Brain pericyte (primary cell): Measurements from ENCODE around the gene ITGA7.
"Not testable (repeated sequence)": the region's sequence is repeated elsewhere in the genome, so short reads cannot be mapped to it uniquely, and the experiment has no call there.

ENCODE experiments used
- DNase-seq: peaks from one replicate; pipeline ENCODE4 v3.0.0-alpha.2; 2012; ENCODE audit warnings: low read depth, low spot score

ITGA7 gene

DNA sequence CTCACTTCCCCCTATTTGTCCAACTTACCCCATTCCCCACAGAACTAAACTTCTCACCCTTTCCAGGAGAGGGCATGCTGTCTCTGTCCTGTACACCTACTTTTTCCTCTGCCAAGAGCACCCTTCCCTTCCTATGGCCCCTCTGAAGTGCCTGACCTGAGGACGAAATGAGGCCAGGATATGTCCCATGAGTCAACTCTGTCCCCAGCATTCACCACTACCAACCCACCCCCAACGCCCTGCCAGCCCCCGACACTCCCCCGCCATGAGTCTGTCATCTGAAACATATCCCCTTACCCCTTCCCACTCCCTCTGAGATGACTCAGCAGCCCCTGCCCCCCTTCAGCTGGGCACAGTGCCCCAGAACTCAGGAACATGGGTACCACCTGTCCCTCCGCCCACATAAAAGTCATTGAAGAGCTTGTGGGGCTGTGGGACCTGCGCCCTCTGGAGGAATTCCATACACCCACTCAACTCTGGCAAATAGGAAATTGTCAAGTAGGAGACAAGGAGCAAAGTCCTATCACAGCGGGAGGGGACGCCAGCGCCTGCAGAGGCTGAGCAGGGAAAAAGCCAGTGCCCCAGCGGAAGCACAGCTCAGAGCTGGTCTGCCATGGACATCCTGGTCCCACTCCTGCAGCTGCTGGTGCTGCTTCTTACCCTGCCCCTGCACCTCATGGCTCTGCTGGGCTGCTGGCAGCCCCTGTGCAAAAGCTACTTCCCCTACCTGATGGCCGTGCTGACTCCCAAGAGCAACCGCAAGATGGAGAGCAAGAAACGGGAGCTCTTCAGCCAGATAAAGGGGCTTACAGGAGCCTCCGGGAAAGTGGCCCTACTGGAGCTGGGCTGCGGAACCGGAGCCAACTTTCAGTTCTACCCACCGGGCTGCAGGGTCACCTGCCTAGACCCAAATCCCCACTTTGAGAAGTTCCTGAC is 26.3 kb downstream of the ITGA7 start:
- DNase-seq = no peak

DNA sequence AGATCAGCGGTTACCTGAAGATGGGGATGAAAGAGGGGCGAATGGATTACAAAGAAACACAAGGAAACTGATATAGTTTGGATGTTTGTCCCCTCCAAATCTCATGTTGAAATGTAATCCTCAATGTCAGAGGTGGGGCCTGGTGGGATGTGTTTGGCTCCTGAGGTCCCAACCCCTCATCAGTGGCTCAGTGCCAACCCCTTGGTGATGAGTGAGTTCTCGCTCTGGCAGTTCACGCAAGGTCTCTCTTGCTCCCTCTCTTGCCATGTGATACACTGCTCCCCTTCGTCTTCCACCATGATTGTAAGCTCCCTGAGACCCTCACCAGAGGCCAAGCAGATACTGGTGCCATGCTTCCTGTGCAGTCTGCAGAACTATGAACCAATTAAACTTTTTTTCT is 28.0 kb downstream of the ITGA7 start:
- DNase-seq = no peak

DNA sequence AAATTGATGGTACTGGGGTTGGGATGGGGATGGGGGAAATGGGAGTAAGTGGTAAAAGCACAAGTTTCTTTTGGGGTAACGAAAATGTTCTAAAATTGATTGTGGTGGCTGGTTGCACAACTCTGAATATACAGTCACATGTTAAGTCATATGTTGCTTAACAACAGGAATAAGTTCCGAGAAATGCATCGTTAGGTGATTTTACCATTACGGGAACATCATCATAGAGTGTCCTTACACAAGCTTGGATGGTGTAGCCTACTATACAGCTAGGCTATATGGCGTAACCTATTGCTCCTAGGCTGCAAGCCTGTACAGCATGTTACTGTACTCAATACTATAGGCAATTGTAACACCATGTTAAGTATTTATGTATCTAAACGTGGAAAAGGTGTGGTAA is 31.0 kb downstream of the ITGA7 start:
- DNase-seq = no peak

DNA sequence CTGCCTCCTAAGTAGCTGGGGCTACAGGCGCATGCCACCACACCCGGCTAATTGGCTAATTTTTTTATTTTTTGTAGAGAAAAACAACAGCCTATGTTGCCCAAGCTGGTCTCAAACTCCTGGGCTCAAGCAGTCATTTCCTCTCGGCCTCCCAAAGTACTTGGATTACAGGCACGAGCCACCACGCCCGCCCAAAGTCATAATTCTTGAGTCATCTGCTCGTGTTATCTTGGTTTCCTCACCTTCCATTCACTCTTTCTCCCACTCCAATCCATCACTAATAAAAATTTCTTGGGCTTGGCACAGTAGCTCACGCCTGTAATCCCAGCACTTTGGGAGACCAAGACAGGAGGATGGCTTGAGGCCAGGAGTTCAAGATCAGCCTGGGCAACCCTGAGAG is 32.0 kb downstream of the ITGA7 start:
- no peak for DNase-seq

DNA sequence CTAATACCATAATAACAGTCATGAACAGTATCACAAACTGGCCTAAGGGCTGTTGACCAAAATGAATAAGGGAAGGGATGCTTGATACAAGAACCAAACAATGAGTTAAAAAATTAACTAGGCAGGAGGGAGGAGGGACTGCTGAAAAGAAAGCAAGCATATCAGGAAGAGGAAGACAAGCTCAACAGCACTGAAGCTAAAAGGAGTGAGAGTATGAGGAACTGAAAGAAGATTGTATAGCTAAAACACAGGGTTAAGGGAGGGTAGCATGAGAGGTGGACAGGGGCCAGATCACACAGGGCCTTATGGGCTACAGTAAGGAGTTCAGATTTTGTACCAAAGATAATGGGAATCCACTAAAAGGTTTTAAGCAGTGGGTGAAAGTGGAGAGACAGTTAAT is 34.1 kb downstream of the ITGA7 start:
- DNase-seq = no peak

DNA sequence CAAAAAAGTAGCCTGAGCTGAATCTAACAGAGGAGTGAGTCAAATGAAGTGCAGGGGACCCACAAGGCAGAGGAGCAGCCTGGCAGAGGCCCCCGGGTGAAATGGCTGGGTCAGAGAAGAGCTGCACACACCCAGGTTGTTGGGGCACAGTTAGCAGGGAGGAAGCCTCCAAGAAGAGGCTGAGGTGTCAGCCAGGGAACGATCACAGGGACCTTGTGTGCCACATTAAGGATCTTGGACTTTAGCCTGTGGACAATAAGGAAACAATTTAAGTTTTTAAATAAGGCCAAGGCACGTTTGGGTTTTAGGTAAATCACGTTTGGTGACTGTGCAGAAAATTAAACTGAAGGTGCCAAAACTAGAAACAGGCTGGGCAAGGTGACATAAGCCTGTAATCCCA is 36.0 kb downstream of the ITGA7 start:
- no peak for DNase-seq

DNA sequence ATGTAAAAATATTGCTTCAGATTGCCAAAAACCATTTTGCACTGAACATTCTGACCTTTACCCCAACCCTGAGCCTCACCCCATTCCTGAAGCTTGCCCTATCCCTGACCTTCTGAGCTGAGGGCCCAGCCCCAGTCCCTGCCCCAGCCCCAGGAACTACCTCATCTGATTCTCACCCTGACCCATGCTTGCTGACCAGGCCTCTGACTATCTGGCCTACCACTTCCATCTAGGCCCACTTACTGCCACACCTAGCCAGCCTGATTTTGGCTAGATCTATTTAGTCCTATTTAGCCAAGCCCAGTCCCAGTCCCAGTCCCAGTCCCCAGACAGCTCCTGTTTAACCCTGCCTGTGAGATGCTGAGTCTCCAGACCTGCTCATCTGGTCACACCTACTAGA is 37.4 kb downstream of the ITGA7 start:
- DNase-seq = no peak

DNA sequence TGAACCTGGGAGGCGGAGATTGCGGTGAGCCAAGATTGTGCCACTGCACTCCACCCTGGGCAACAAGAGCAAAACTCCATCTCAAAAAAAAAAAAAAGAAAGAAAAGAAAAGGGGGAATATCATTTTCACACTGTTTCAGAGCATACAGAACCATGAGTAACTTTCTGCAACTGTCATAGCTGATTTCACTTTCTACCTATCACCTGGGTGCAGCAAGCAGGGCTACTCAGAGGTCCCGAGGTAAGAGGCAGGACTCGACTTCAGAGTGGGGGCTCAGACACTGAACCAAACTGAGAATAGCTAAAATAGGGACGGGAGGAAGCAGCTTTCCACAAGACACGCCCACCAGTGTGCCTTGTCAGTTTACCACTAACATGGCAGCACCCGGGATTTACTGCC is 41.2 kb downstream of the ITGA7 start:
- no peak for DNase-seq

DNA sequence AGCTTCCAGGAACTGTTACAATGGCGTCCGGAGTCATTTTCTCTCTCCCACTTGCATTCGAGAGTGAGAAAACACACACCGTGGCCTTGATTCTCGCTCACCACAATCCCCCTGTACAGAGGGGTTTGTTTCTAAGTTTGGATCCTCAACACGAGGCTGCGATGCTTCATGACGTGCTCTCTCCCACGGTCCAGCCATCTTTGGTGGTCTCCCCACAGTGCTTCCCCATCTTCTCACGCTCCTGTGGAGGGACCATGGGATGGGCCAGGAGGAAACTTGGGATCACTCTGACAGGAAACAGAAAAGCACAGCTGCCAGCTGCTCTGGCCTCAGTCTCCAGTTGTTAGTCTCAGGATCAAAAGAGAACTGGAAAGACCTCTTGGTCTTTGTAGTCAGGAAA is 42.9 kb downstream of the ITGA7 start:
- DNase-seq = no peak

DNA sequence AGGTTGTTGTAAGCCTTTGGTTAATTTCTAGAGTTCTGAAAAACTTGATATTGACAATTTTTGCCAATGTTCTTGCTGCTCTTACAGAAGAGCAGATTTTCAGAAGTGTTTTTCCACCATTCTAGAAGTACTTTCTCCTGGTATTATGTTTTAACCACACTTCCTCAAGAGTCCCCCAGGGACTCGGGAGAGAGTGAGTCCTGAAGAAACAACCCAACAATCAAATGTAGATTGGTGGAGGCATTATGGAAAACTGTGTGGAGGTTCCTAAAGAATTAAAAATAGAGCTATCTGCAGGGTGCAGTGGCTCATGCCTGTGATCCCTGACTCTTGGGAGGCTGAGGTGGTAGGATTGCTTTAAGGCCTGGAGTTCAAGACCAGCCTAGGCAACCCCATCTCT is 44.3 kb downstream of the ITGA7 start:
- DNase-seq = no peak

DNA sequence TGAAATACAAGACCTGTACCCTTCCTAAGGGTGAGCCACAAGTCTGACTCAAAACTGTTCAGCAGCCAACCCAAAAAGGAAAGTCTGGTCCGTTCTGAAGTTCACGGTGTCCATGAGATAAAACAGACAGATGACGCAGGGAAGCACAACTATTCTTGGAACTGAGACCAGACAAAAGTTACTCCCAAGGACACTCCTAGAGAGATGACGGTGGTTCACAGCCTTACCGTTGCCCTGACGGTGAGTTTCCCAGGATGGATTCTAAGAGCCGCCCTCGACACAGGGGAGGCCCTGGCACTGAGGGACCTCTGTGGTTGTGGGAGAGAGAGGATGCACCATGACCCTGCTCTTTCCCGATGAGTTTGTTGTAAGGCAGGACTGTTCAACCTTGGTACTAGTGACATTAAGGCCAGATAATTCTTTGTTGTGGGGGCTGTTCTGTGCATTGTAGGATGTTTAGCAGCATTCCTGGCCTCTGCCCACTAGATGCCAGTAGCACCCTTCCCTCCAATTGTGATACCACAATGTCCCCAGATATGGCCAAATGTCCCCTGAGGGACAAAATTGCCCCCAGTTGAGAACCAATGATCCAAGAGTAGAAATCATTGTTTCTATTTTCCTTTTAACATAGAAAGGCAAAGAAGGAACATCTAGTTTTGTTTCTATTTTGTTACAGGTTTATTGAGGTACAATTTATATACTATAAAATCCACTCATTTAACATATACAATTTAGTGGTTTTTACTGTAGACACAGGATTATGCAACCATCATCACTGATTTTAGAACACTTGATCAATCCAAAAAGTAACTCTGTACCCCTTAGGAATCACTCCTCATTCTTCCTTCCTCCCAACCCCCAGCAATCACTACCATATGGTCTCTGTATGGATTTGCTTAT is 48.0 kb downstream of the ITGA7 start:
- DNase-seq = no peak

DNA sequence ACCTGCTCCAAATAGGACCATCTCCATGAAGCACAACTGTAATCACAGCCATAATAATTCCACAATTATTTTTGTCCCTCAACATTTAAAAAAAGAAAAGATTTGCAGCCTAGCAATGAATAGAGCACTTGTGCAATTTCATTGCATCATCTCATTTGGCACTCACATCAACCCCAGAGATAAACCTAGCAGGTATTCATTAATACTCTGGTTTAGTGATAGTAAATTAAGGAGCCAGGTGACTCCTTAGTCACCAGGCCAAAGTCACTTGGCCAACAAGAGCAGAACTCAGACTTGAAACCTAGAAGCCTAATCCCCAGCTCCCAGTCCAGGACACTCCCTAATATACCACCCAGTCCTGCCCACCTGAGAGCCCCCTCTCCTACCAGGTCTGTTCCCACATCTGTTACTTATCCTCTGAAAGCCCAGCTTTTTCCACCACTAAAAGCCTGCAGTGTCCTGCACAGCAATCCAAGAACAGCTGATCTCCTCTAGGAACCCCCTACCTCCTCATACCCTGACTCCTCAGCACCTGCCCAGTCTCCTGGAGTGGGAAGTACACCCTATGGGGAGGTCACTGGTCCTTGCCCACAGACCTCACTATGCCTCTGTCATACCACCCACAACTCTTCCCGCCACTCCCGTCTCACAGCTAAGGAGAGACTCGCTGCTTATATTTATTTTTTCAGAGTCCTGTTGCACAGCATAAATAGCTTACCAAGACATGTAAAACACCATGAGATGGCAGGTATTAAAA is 48.9 kb downstream of the ITGA7 start:
- no peak for DNase-seq

DNA sequence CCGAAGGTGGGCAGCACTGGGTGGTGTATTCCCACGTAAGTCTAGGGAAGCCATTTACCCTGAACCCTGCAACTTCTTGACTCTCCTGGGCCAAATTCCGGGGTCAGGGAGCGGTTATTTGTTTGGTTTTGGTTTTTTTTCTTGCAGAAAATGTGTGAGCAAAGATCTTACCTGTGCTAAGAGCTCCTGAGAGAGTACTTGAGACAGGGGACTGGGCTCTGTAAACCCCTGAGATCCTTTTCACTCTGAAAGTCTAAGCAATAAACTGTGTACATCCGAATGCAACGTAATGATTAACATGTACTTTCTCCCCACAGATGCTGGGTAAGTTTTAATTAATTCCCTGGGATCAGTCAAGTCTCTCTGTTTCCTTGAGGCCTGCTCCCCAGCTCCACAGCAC is 49.5 kb downstream of the ITGA7 start:
- no peak for DNase-seq

DNA sequence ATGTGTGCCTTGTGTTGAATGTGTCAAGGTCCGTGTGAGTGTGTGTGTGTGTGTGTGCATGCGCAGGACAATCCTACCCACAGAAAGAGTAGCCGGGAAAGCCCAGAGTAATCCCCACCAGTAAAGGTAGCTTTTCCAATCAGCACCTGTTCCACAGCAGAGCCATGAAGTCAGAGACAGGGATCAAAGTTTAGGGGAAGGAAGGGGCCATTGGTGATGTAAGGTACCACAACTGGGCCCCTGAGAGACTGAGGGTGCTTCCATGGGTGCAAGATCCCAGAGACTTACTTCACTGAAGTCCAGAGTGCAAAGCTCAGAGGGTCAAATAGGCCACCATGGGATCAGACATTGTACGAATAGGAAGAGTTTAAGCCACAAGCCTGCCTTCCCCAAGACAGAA is 50.5 kb downstream of the ITGA7 start:
- DNase-seq = no peak

DNA sequence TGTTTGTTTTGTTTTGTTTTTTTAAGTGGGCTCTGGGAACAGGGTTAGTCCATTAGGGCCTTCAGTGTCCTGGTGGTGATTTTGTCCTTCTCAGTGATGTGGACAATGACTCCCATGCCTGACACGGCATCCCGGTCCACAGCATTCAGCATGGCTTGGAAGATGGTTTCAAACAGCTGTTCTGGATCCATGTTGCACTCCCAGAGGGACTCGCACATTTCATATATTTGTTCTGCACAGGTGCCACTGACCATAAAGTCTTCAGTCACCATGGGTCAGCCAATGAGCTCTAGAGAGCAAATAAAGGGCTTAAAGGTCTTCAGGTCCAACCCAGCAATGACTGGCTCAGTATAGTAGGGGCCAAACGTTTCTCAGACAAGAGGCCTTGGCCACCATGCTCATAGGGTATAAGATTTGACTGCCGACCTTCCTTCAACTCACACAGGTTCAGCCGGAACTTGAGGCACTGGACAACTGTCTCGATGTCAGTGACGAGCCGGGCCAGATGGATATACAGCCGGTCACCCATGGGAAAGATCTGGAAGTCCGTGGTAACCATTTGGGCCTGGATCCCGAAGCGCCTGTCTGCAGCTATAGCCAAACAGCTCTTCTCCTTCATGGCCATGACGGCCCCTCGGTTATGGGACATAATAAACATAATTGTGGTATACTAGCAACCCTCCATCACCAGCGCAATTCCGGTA is 53.0 kb downstream of the ITGA7 start:
- no peak for DNase-seq

DNA sequence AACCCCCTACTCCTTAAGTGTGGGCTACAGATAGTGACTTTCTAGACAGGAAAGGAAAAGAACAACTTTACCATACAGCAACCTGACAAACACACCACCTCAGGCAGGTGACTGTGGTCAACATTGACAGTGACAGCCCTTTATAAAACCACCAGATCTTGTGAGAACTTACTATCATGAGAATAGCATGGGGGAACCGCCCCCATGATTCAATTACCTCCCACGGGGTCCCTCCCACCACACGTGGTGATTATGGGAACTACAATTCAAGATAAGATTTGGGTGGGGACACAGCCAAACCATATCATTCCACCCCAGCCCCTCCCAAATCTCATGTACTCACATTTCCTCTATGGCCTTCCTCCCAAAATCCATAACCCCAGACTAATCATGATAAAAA is 54.7 kb downstream of the ITGA7 start:
- no peak for DNase-seq

DNA sequence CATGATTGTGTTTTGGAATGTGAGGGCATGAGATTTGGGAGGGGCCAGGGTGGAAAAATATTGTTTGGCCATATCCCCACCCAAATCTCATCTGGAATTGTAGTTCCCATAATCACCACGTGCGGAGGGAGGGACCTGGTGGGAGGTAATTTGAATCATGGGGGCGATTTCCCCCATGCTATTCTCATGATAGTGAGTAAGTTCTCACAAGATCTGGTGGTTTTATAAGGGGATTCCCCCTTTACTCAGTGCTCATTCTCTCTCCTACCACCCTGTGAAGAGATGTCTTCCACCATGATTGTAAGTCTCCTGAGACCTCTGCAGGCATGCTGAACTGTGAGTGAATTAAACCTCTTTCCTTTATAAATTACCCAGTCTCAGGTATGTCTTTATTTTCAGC is 55.4 kb downstream of the ITGA7 start:
- no peak for DNase-seq

DNA sequence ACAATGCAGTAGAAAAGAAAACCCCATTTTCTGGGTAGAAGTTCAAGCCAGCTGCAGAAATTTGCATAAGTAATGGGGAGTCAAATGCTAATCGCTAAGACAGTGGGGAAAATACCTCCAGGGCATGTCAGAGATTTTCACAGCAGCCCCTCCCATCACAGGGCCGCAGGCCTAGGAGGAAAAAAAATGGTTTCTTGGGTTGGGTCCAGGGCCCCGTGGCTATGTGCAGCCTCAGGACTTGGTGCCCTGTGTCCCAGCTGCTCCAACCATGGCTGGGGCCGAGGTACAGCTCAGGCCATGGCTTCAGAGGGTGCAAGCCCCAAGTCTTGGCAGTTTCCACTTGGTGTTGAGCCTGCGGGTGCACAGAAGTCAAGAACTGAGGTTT is 56.4 kb downstream of the ITGA7 start:
- no peak for DNase-seq

DNA sequence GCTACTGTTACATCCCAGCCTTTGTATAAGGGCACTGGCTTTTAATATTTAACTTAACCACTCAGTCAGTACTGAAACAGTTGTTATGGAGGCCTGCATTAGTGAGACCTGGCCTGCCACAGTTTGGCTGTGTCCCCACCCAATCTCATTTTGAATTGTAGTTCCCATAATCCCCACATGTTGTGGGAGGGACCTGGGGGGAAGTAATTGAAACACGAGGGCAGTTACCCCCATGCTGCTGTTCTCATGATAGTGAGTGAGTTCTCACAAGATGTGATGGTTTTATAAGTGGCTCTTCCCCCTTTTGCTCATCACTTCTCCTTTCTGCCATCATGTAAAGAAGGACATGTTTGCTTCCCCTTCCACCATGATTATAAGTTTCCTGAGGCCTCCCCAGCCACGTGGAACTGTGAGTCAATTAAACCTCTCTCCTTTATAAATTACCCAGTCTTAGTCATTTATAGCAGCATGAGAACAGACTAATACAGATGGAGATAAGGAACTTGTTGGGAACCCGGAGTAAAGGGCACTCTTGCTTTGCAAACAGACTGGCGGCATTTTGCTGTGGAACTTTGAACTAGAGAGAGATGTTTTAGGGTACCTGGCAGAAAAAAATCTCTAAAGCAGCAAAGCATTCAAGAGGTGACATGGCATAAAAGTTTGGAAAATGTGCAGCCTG is 56.9 kb downstream of the ITGA7 start:
- DNase-seq = not testable (repeated sequence)

DNA sequence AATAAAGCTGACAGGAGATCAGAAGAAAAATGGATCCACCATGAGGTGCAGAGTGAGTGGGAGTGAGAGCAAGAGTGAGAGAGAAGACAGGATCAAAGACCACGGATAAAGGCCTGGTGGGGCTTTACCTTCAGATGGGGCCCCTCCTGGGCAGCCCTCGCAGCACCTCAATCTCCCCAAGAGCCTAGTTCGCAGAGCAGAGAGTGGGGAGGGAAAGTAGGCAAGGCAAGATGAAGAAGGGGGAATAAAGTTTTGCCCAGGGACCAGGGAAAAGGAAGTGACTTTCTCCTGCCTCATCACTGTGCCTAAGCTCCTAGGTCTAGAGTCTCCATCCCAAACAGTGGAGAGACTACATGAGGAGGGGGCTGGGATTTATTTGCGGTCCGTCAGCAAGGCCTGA is 60.7 kb downstream of the ITGA7 start:
- no peak for DNase-seq

DNA sequence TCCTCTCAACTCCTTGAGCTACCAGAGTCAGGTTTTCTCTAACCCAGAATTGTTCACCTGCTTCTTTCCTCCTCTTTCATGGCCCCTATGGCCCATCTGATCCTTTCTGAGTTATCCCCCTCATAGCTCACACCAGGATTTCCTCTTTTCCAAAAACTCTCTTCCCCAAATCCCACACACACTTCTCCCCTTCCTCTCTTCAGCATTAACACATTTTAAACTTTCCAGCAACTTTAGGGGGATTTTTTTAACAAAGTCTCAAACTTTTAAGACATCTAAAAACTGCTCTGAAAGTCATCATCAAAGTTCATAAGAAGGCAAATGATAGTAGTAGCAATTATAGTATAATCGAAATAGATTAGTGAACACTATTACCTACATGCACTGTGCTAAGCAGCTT is 63.1 kb downstream of the ITGA7 start:
- DNase-seq = no peak
